H1 (cell line): ENCODE results near the gene FXR2. TPM values are rescaled to one million over a fixed set of nuclear protein-coding genes. Genes with fewer than 3 reads are reported as not detected.

Source experiments
- EZH2 ChIP-seq: fragments of 200-600 bp; sonication (generic); IDR thresholded peaks from 2 replicates; pipeline ENCODE4 v1.7.1; 2012; ENCODE audit warnings: low read depth, mild to moderate bottlenecking, moderate library complexity, low read length, inconsistent platforms; ENCODE audit not compliant: severe bottlenecking
- polyA plus RNA-seq, 7 experiments: library from polyadenylated mRNA; depleted of rRNA in 3 of 7; stranded (reverse) in 5 of 7; unstranded in 2 of 7; fragments of >200 nt in 5 of 7; fragments of 200-250 nt in 2 of 7; gene quantifications; 1 replicate in 5 of 7; 2 replicates in 1 of 7; 4 replicates in 1 of 7; pipeline versions ENCODE4 v1.2.1 to v1.2.3, GENCODE V29; 2011 to 2013; ENCODE audit warnings: missing spikeins in 2 of 7, mixed read lengths in 2 of 7
- total RNA-seq: library from RNA; stranded (reverse); fragmentation: NEBNext Ultra II Directional; extraction: Animal tissue kit (Norgen Biotek cat#: 25700); gene quantifications from 2 replicates; pipeline ENCODE4 v1.2.1, GENCODE V29; 2021
- TF ChIP-seq, protein P1 (sequence below): IDR thresholded peaks from 2 replicates; pipeline ENCODE4 v1.6.1; 2011; ENCODE audit warnings: low read length, improper control_type of control experiment

FXR2 gene
- total and polyA plus RNA-seq, 2 of the 8 experiments (the other 6 are each of a cell fraction or from before 2014, with no cell fraction given) = 26.2 to 44.0 TPM

DNA sequence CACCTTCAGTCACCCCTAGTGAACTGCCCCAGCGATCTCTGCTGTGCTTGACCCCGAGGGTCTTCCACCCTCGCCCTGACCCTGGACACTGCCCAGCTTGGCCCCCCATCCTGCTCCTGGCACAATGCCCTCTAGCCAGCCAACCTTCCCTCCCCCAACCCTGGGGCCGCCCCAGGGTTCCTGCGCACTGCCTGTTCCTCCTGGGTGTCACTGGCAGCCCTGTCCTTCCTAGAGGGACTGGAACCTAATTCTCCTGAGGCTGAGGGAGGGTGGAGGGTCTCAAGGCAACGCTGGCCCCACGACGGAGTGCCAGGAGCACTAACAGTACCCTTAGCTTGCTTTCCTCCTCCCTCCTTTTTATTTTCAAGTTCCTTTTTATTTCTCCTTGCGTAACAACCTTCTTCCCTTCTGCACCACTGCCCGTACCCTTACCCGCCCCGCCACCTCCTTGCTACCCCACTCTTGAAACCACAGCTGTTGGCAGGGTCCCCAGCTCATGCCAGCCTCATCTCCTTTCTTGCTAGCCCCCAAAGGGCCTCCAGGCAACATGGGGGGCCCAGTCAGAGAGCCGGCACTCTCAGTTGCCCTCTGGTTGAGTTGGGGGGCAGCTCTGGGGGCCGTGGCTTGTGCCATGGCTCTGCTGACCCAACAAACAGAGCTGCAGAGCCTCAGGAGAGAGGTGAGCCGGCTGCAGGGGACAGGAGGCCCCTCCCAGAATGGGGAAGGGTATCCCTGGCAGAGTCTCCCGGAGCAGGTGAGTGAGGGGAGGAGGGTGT lies 56.0 kb downstream of the FXR2 start, which contains the start of gene TNFSF13 (continued):
- TF ChIP-seq, protein P1, sequence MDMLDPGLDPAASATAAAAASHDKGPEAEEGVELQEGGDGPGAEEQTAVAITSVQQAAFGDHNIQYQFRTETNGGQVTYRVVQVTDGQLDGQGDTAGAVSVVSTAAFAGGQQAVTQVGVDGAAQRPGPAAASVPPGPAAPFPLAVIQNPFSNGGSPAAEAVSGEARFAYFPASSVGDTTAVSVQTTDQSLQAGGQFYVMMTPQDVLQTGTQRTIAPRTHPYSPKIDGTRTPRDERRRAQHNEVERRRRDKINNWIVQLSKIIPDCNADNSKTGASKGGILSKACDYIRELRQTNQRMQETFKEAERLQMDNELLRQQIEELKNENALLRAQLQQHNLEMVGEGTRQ = no peak
- TF ChIP-seq EZH2 = no peak
